Karpas-422 (cell line): Measurements from ENCODE around the gene KRTCAP3. TPM values are rescaled to one million over a fixed set of nuclear protein-coding genes. Genes with fewer than 3 reads are reported as not detected.
A peak's percentile ranks its signal among the peaks of the same experiment; 100 is the strongest.

Experiments used
- DNase-seq: peaks from one replicate; pipeline ENCODE4 v3.0.0-alpha.2; 2015
- H2AFZ ChIP-seq: fragments of 200-600 bp; sonication (generic); 2 replicates; pipeline ENCODE4 v1.6.1; 2014; ENCODE audit warnings: antibody characterized with exemption, low read length, mixed read lengths
- H3K27ac ChIP-seq: fragments of 200-600 bp; sonication (generic); 2 replicates; pipeline ENCODE4 v1.5.1; 2014; ENCODE audit warnings: mild to moderate bottlenecking, low read length, moderate library complexity
- H3K27me3 ChIP-seq: fragments of 200-600 bp; sonication (generic); 2 replicates; pipeline ENCODE4 v1.6.1; 2014; ENCODE audit warnings: low read length, mixed read lengths
- H3K36me3 ChIP-seq: fragments of 200-600 bp; sonication (generic); 2 replicates; pipeline ENCODE4 v1.6.1; 2014; ENCODE audit warnings: low read length, mixed read lengths; ENCODE audit not compliant: insufficient read depth
- H3K4me1 ChIP-seq: fragments of 200-600 bp; sonication (generic); 2 replicates; pipeline ENCODE4 v1.6.1; 2014; ENCODE audit warnings: mild to moderate bottlenecking, low read length, mixed read lengths
- H3K4me2 ChIP-seq: fragments of 200-600 bp; sonication (generic); 2 replicates; pipeline ENCODE4 v1.6.1; 2014; ENCODE audit warnings: low read length, low read depth, mild to moderate bottlenecking; ENCODE audit not compliant: poor library complexity, severe bottlenecking
- H3K4me3 ChIP-seq: fragments of 200-600 bp; sonication (generic); 2 replicates; pipeline ENCODE4 v1.5.1; 2014; ENCODE audit warnings: mild to moderate bottlenecking, antibody characterized with exemption, low read length, mixed read lengths
- H3K79me2 ChIP-seq: fragments of 200-600 bp; sonication (generic); 2 replicates; pipeline ENCODE4 v1.6.1; 2014; ENCODE audit warnings: mild to moderate bottlenecking, low read length, mixed read lengths
- H3K9ac ChIP-seq: fragments of 200-600 bp; sonication (generic); 2 replicates; pipeline ENCODE4 v1.6.0; 2014; ENCODE audit warnings: low read length
- H3K9me2 ChIP-seq: fragments of 200-600 bp; sonication (generic), shearing (Covaris generic); replicated peaks from 2 replicates; pipeline ENCODE4 v1.6.0; 2014; ENCODE audit warnings: mild to moderate bottlenecking, low read length, moderate library complexity; ENCODE audit not compliant: insufficient read depth
- H3K9me3 ChIP-seq: fragments of 300-700, 200-600 bp; sonication (generic); 2 replicates; pipeline ENCODE4 v1.6.1; 2014; ENCODE audit warnings: low read length, mixed read lengths
- H4K20me1 ChIP-seq: fragments of 200-600 bp; sonication (generic); 2 replicates; pipeline ENCODE4 v1.6.1; 2014; ENCODE audit warnings: mild to moderate bottlenecking, antibody characterized with exemption, low read length, low read depth; ENCODE audit not compliant: insufficient read depth
- total RNA-seq: library from RNA; depleted of rRNA; stranded (reverse); fragments of >200 nt; shearing (Covaris generic); gene quantifications from 2 replicates; pipeline ENCODE4 v1.2.3, GENCODE V29; 2014; ENCODE audit warnings: low replicate concordance

Gene KRTCAP3
- total RNA-seq, 1 experiment from 2014 or later: not detected

GRCh38 chr2:27448381-27448780, 6.2 kb downstream of the KRTCAP3 start:
- H3K9me3 ChIP-seq: no peaks in the 10 kb centered on the region

DNA sequence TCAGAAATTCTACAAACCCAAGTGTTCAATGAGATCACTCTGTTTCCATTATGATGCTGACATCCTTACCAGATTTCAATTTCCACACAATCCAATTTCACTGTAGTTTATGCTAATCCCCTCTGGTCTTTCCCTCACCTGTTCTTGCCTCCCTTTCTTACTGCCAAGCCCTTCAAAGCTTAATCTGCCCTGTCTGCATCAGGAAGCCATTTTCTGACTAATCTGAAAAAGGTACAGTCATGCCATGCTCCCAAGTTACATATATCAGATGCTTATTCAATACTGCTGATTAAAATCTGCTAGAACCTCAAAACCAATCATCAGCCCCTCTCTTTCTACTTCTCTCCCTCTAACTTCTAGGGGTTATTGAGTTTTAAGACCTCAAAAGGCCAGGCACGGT, 8.9 kb downstream of the KRTCAP3 start:
- H3K9ac ChIP-seq: no peak overlapping the region
- no peak overlapping the region for H3K4me3 ChIP-seq
- H2AFZ ChIP-seq: no peak overlapping the region
- no peaks in the 10 kb centered on the region for H3K79me2 ChIP-seq
- no peak overlapping the region for H3K27ac ChIP-seq
- H3K27me3 ChIP-seq: no peaks in the 10 kb centered on the region
- H3K9me3 ChIP-seq: no peaks in the 10 kb centered on the region
- H3K4me2 ChIP-seq: no peak overlapping the region
- no peaks in the 10 kb centered on the region for H3K9me2 ChIP-seq
- no peaks in the 10 kb centered on the region for H3K36me3 ChIP-seq
- no peak for DNase-seq
- H4K20me1 ChIP-seq: no peaks in the 10 kb centered on the region
- no peaks in the 10 kb centered on the region for H3K4me1 ChIP-seq

More at GRCh38 chr2:27448381-27448780, 6.2 kb downstream of the KRTCAP3 start:
- H3K4me1 ChIP-seq: no peaks in the 10 kb centered on the region
- no peaks in the 10 kb centered on the region for H4K20me1 ChIP-seq
- no peaks in the 10 kb centered on the region for H3K36me3 ChIP-seq
- H3K4me3 ChIP-seq: no peak overlapping the region
- H3K27me3 ChIP-seq: no peaks in the 10 kb centered on the region
- no peak overlapping the region for H3K4me2 ChIP-seq
- no peaks in the 10 kb centered on the region for H3K79me2 ChIP-seq
- no peak overlapping the region for H3K27ac ChIP-seq
- H3K9ac ChIP-seq: no peak overlapping the region
- H2AFZ ChIP-seq: no peak overlapping the region
- H3K9me2 ChIP-seq: no peaks in the 10 kb centered on the region
- DNase-seq: no peak

DNA sequence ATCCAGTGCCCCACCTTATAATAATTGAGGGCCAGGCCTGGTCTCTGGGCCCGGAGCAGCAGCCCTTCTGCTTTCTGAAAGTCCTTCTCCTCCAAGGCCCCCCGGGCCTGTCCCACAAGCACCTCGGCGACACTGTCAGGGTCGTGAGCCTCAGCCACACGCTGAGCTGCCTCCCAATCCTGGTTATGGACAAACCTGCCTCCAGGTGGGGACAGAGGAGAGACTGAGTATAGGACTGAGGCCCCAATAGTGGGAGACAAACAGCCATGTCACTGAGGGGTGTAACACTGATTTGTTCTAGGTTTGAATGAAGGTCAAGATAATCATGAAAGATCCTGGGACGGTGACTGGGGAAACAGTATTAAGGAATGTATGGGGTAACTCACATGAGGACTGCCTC, 11.8 kb downstream of the KRTCAP3 start:
- H3K36me3 ChIP-seq: peaks cover 5% of the 10 kb centered on the region; the same call in 1 of the 2 replicates
- H3K4me2 ChIP-seq: no peak overlapping the region
- H3K4me1 ChIP-seq: no peaks in the 10 kb centered on the region
- H3K4me3 ChIP-seq: no peak overlapping the region
- H3K79me2 ChIP-seq: no peaks in the 10 kb centered on the region
- no peak overlapping the region for H3K27ac ChIP-seq
- H4K20me1 ChIP-seq: no peaks in the 10 kb centered on the region
- no peaks in the 10 kb centered on the region for H3K9me3 ChIP-seq
- no peaks in the 10 kb centered on the region for H3K27me3 ChIP-seq
- H2AFZ ChIP-seq: no peak overlapping the region
- DNase-seq: no peak
- H3K9me2 ChIP-seq: no peaks in the 10 kb centered on the region
- H3K9ac ChIP-seq: no peak overlapping the region

- H3K27ac ChIP-seq: no peak overlapping the region
- no peak for DNase-seq
Observed at GRCh38 chr2:27461118-27461517, 18.9 kb downstream of the KRTCAP3 start.

GRCh38 chr2:27464443-27464842, 22.3 kb downstream of the KRTCAP3 start:
- Histone ChIP-seq H3K9me3 (no peaks in the 10 kb centered on the region), H3K9ac (no peak overlapping the region), H3K4me2 (no peak overlapping the region), H4K20me1 (no peaks in the 10 kb centered on the region), H3K36me3 (no peaks in the 10 kb centered on the region), H2AFZ (no peak overlapping the region), H3K27ac (no peak overlapping the region), H3K79me2 (no peaks in the 10 kb centered on the region), H3K9me2 (no peaks in the 10 kb centered on the region), H3K4me1 (no peaks in the 10 kb centered on the region), H3K4me3 (no peak overlapping the region), H3K27me3 (no peaks in the 10 kb centered on the region)
- no peak for DNase-seq

More at GRCh38 chr2:27461118-27461517, 18.9 kb downstream of the KRTCAP3 start:
- Histone ChIP-seq H4K20me1 (no peaks in the 10 kb centered on the region), H3K9ac (no peak overlapping the region), H3K4me2 (no peak overlapping the region), H3K9me2 (no peaks in the 10 kb centered on the region), H3K4me1 (no peaks in the 10 kb centered on the region), H3K27me3 (no peaks in the 10 kb centered on the region), H3K4me3 (no peak overlapping the region), H3K36me3 (peaks cover 6% of the 10 kb centered on the region; the same call in 1 of the 2 replicates), H2AFZ (no peak overlapping the region), H3K79me2 (no peaks in the 10 kb centered on the region), H3K9me3 (no peaks in the 10 kb centered on the region)

DNA sequence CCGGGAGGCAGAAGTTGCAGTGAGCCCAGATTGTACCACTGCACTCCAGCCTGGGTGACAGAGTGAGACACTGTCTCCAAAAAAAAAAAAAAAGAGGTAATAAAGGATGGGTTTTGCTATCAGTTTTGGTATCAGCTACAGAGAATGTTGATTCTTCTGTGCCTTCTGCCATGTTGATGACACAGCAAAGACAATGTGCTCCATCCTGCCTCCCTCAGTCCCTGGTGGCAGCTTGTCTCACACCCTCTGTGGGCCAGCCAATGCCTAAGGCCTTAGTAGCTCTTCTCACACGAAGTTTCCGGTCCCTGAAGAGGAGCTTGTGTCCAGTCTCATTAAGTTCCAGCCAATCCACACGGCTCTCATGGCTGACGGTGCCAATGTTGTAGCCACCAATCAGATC, 29.8 kb downstream of the KRTCAP3 start:
- Histone ChIP-seq H3K4me3 (no peak overlapping the region), H3K9me2 (no peaks in the 10 kb centered on the region), H4K20me1 (no peaks in the 10 kb centered on the region), H3K9ac (no peak overlapping the region), H3K79me2 (no peaks in the 10 kb centered on the region), H2AFZ (no peak overlapping the region), H3K4me2 (no peak overlapping the region), H3K9me3 (no peaks in the 10 kb centered on the region), H3K27me3 (no peaks in the 10 kb centered on the region), H3K27ac (no peak overlapping the region), H3K4me1 (peaks cover 10% of the 10 kb centered on the region), H3K36me3 (peaks cover 6% of the 10 kb centered on the region; the same call in 1 of the 2 replicates)
- DNase-seq: no peak

- peak overlapping the region; percentile 60 for H3K27ac ChIP-seq
- peaks cover 36% of the 10 kb centered on the region for H3K4me1 ChIP-seq
- H4K20me1 ChIP-seq: no peaks in the 10 kb centered on the region
- H3K4me3 ChIP-seq: peak overlapping the region; percentile 47
- H3K9ac ChIP-seq: peak overlapping the region; percentile 39
- H3K9me2 ChIP-seq: no peaks in the 10 kb centered on the region
- 0 out of 2 replicates have a peak, but pooled peaks cover 5% of the 10 kb centered on the region for H3K36me3 ChIP-seq
- H2AFZ ChIP-seq: peak overlapping the region; percentile 33
- no peaks in the 10 kb centered on the region for H3K27me3 ChIP-seq
- no peaks in the 10 kb centered on the region for H3K9me3 ChIP-seq
- peak; percentile 64 for DNase-seq
- peaks cover 8% of the 10 kb centered on the region; the same call in 1 of the 2 replicates for H3K79me2 ChIP-seq
- H3K4me2 ChIP-seq: peak overlapping the region; percentile 64
Observed at GRCh38 chr2:27485496-27485895, 43.3 kb downstream of the KRTCAP3 start.

GRCh38 chr2:27489118-27489497, 46.9 kb downstream of the KRTCAP3 start:
- H2AFZ ChIP-seq: peak overlapping the region; percentile 90
- H4K20me1 ChIP-seq: no peaks in the 10 kb centered on the region
- no peak overlapping the region for H3K27ac ChIP-seq
- H3K79me2 ChIP-seq: peaks cover 8% of the 10 kb centered on the region; the same call in 1 of the 2 replicates
- no peaks in the 10 kb centered on the region for H3K9me2 ChIP-seq
- H3K4me2 ChIP-seq: peak overlapping the region; percentile 99
- peak; percentile 56 for DNase-seq
- no peaks in the 10 kb centered on the region for H3K9me3 ChIP-seq
- H3K9ac ChIP-seq: peak overlapping the region; percentile 73
- H3K4me1 ChIP-seq: peaks cover 36% of the 10 kb centered on the region
- H3K27me3 ChIP-seq: no peaks in the 10 kb centered on the region
- H3K36me3 ChIP-seq: no peaks in the 10 kb centered on the region
- peak overlapping the region; percentile 92 for H3K4me3 ChIP-seq
